ENCODE data around the gene ZCCHC14.

DNA sequence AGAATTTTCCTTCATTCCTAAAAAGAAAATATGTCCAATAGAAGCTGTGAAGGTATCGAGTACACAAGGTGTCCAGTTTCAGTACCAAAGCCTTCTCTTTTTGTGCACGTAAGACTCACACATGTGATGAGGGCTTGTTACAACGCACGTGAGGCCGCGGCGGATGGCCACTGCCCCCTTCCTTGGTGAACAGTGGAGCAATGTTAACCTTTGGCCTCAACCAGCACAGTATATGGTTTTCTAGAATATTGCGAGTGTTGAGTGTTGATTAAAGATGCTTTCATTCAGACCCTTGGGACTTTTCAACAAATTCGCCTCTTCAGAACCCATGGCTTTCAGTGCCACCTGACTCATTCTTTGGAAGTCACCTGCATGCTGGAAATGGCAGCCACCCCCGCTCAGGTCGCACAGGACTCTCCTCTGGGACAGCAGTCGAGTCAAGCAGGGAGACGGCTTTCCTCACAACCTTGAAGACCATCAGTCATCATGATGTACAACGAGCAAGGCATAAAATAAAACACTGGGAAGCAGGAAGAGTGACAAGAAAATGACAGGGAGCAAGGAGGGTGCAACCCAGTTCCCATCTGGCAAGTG, 86.2 kb downstream of the ZCCHC14 start:
- TF ChIP-seq POLR2A (IDR thresholded peaks at IDR 0.05) = no peak
- TF ChIP-seq, protein P1, sequence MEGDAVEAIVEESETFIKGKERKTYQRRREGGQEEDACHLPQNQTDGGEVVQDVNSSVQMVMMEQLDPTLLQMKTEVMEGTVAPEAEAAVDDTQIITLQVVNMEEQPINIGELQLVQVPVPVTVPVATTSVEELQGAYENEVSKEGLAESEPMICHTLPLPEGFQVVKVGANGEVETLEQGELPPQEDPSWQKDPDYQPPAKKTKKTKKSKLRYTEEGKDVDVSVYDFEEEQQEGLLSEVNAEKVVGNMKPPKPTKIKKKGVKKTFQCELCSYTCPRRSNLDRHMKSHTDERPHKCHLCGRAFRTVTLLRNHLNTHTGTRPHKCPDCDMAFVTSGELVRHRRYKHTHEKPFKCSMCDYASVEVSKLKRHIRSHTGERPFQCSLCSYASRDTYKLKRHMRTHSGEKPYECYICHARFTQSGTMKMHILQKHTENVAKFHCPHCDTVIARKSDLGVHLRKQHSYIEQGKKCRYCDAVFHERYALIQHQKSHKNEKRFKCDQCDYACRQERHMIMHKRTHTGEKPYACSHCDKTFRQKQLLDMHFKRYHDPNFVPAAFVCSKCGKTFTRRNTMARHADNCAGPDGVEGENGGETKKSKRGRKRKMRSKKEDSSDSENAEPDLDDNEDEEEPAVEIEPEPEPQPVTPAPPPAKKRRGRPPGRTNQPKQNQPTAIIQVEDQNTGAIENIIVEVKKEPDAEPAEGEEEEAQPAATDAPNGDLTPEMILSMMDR (IDR thresholded peaks at IDR 0.05) = no peak
